Fibroblast of skin of back (primary cell): ENCODE results near the gene CA12.

Experiments
- DNase-seq: peaks from one replicate; pipeline ENCODE4 v3.0.0-alpha.2; 2013

CA12 gene

DNA sequence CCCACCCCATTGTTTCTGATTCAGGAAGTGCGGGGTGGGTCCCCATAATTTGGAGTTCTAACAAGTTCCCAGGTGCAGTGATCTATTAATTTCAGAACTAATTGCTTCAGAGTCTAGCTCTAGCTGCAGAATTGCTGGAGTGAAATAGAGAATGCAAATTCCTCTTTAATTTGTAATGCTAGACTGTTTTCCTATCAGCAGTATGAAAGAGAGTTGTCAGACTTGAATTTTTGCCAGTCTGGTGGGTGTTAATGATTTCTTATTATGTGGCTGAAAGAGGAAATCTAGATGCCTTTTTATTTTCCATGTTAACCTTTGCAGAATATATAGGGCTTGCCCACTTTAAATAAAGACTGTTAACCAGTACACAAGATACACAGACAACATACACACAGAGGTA, 80.6 kb downstream of the CA12 start:
- DNase-seq, result no peak

- DNase-seq, result no peak
Observed at GRCh38 chr15:63299943-63300575, 81.6 kb downstream of the CA12 start.

DNA sequence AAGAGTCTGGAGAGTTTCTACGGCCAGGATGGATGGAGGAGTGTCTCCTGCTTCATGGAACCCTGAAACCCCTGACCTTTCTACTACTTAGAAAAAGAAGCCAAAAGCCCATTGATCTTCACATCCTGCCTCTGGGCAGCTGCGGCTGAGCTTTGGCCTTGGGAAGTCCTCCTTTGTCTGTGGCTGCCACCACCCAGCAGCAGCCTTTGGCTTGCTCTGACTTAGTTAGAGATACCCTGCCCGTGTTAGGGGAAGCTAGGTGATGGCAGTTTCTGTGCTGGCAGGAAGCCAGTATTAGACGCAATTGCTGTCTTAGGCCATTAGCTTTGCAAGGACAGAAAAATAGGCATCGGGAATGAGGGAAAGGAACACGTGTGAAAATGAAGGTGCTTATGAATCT, 85.5 kb downstream of the CA12 start:
- no peak for DNase-seq

- DNase-seq, result no peak
Observed at GRCh38 chr15:63295341-63295740, 86.3 kb downstream of the CA12 start.

- DNase-seq, result no peak
Observed at GRCh38 chr15:63294359-63294758, 87.3 kb downstream of the CA12 start.

- peak; percentile 33 for DNase-seq
Observed at GRCh38 chr15:63292771-63293170, 88.9 kb downstream of the CA12 start.

- no peak for DNase-seq
Observed at GRCh38 chr15:63292241-63292640, 89.4 kb downstream of the CA12 start.

DNA sequence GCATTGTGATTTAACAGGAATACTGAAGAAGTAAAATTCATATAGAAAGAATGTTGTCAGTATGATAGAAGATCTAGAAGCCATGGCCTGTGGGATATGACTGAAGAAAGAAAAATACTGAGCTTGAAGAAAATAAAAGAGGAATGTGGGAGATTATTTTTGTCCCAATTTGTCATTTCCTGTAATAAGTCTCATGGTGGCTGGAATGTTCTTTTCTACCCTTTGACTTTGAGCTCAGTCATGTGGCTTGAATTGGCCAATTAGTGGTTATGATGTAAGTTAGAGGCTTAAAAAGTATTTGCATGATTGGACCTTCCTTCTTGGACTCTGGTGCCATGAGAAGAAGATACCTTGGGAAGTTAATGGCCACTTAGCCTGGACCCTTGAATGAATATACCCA, 90.1 kb downstream of the CA12 start:
- peak; percentile 99 for DNase-seq

GRCh38 chr15:63288778-63289378, 92.8 kb downstream of the CA12 start:
- DNase-seq, result peak; percentile 61

DNA sequence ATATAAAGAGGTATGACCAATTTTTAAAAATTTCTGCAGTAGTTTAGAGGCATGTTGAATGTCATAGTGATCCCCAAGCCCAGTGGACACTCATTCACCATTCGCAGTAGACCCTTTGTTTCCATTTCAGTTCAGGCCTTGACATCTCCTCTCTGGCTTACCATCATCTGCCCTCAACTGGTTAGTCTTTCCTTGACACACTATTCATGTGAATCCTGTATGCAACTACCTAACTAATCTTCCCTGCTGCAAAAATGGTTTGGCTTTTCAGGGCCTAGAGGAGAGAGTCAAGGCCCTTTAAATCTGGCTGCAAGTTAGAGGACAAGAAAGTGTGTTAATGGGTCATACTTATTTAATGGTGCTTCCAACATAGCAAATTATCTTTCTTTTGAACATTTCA, 93.3 kb downstream of the CA12 start:
- DNase-seq, result no peak

- no peak for DNase-seq
Observed at GRCh38 chr15:63287109-63287508, 94.5 kb downstream of the CA12 start.

DNA sequence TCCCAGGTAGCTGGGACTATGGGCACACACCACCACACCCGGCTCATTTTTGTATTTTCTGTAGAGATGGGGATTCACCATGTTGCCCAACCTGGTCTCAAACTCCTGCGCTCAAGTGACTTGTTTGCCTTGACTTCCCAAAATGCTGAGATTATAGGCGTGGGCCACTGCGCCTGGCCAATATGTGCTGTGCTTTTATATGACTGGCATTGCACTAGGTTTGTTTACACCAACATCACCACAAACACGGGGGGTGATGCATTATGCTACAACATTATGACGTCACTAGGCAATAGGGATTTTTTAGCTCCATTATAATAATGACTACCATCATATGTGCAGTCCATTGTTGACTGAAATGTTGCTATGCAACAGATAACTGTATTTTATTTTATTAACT, 97.3 kb downstream of the CA12 start:
- DNase-seq, result no peak

DNA sequence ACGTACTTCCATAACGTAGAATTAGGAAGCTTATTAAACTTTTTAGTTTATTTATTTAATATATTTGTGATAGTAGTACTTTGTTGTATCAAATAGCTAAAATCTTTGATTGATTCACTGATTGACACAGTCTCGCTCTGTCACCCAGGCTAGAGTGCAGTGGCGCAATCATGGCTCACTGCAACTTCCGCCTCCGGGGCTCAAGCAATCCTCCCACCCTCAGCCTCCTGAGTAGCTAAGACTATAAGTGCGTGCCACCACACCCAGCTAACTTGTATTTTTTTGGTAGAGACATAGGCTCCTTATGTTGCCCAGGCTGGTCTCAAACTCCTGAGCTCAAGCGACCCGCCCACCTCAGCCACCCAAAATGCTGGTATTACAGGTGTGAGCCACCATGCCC, 98.5 kb downstream of the CA12 start:
- no peak for DNase-seq

DNA sequence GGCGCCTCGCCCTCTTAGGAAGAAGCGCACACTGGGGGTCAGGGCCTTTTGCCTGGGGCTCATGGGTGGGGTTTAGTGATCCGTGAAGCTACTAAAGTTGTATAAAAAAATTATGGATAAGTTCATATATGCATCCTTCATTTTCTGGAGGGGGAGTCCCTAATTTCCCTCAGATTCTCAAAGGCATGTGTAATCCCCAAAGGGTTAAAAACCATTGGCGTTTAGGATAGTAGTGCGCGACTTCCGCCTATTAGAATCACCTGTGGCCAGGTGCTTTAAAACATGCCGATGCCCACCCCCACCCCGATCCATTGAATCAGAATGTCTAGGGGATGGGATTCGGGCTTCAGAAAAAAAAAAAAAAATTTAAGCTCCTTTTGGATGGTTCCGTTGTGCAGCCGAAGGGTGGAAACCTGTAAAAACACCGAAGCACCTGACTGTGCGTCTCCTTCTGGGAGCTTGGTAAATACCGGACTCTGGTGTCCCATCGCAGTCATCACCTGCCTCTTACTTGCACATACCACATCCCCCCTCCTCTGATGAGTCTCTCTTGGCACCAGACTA, 103.7 kb downstream of the CA12 start:
- DNase-seq, result no peak

GRCh38 chr15:63277038-63277892, 104.4 kb downstream of the CA12 start, which contains the start of gene APH1B:
APH1B (plus strand) TSS chr15:63277605; CDS start chr15:63277624, 19 bp downstream.
- peak; percentile 77 for DNase-seq

GRCh38 chr15:63276342-63277037, 105.2 kb downstream of the CA12 start:
- no peak for DNase-seq

GRCh38 chr15:63274427-63274826, 107.2 kb downstream of the CA12 start:
- peak; percentile 34 for DNase-seq
